Mesendoderm (in vitro differentiated cells): ENCODE data around the gene RETREG3.
A peak's percentile ranks its signal among the peaks of the same experiment; 100 is the strongest.

ENCODE experiments used
- DNase-seq: peaks from one replicate; pipeline ENCODE4 v3.0.0; 2013
- H2AK5ac ChIP-seq: 2 replicates; pipeline ENCODE4 v1.6.1; 2013; ENCODE audit warnings: low read length, inconsistent platforms
- H2BK120ac ChIP-seq: 2 replicates; pipeline ENCODE4 v1.6.1; 2013; ENCODE audit warnings: low read depth, mild to moderate bottlenecking, low read length, moderate library complexity, mixed read lengths
- H2BK15ac ChIP-seq: replicated peaks from 2 replicates; pipeline ENCODE4 v1.6.1; 2013; ENCODE audit warnings: low read depth, mild to moderate bottlenecking, moderate library complexity
- H2BK5ac ChIP-seq: 2 replicates; pipeline ENCODE4 v1.6.1; 2013; ENCODE audit warnings: low read length, inconsistent platforms
- H3K18ac ChIP-seq: 2 replicates; pipeline ENCODE4 v1.6.1; 2013; ENCODE audit warnings: mild to moderate bottlenecking, low read length, mixed read lengths
- H3K23ac ChIP-seq: one replicate; pipeline ENCODE4 v1.6.1; 2013; ENCODE audit warnings: low read length
- H3K27ac ChIP-seq: 2 replicates; pipeline ENCODE4 v1.5.1; 2013; ENCODE audit warnings: low read depth, mild to moderate bottlenecking, inconsistent platforms, low read length, moderate library complexity
- H3K27me3 ChIP-seq: 2 replicates; pipeline ENCODE4 v1.6.1; 2013; ENCODE audit warnings: low read length, control low read depth, mild to moderate bottlenecking, inconsistent platforms; ENCODE audit not compliant: insufficient read depth, poor library complexity
- H3K36me3 ChIP-seq: 2 replicates; pipeline ENCODE4 v1.6.1; 2013; ENCODE audit warnings: low read length, inconsistent platforms; ENCODE audit not compliant: control insufficient read depth, insufficient read depth
- H3K4ac ChIP-seq: one replicate; pipeline ENCODE4 v1.6.1; 2013; ENCODE audit warnings: low read depth, mild to moderate bottlenecking, low read length, moderate library complexity
- H3K4me1 ChIP-seq: 2 replicates; pipeline ENCODE4 v1.6.1; 2013; ENCODE audit warnings: low read depth, low read length, inconsistent platforms; ENCODE audit not compliant: control insufficient read depth
- H3K4me2 ChIP-seq: 2 replicates; pipeline ENCODE4 v1.6.1; 2013; ENCODE audit warnings: low read length
- H3K4me3 ChIP-seq: 2 replicates; pipeline ENCODE4 v1.5.1; 2013; ENCODE audit warnings: mild to moderate bottlenecking, low read length
- H3K56ac ChIP-seq: one replicate; pipeline ENCODE4 v1.6.1; 2013; ENCODE audit warnings: low read length
- H3K79me1 ChIP-seq: 2 replicates; pipeline ENCODE4 v1.6.1; 2013; ENCODE audit warnings: low read length, inconsistent platforms
- H3K79me2 ChIP-seq: 2 replicates; pipeline ENCODE4 v1.6.1; 2013; ENCODE audit warnings: mild to moderate bottlenecking, low read length; ENCODE audit not compliant: control insufficient read depth, insufficient read depth
- H3K9ac ChIP-seq: 2 replicates; pipeline ENCODE4 v1.6.1; 2013; ENCODE audit warnings: low read length, inconsistent platforms
- H4K5ac ChIP-seq: one replicate; pipeline ENCODE4 v1.6.1; 2013; ENCODE audit warnings: low read length
- H4K8ac ChIP-seq: one replicate; pipeline ENCODE4 v1.6.1; 2013; ENCODE audit warnings: low read depth, mild to moderate bottlenecking, control low read depth, low read length, moderate library complexity
- WGBS: extraction: QIAGEN DNeasy Blood & Tissue Kit; methylation state at CpG from one replicate; pipeline ENCODE4 v1.1.7; 2013; ENCODE audit warnings: low lambda C conversion rate, missing lambda C conversion rate; ENCODE audit not compliant: insufficient coverage; ENCODE audit errors: extremely low coverage; 5-methylcytosine and 5-hydroxymethylcytosine counted together

RETREG3 gene

DNA sequence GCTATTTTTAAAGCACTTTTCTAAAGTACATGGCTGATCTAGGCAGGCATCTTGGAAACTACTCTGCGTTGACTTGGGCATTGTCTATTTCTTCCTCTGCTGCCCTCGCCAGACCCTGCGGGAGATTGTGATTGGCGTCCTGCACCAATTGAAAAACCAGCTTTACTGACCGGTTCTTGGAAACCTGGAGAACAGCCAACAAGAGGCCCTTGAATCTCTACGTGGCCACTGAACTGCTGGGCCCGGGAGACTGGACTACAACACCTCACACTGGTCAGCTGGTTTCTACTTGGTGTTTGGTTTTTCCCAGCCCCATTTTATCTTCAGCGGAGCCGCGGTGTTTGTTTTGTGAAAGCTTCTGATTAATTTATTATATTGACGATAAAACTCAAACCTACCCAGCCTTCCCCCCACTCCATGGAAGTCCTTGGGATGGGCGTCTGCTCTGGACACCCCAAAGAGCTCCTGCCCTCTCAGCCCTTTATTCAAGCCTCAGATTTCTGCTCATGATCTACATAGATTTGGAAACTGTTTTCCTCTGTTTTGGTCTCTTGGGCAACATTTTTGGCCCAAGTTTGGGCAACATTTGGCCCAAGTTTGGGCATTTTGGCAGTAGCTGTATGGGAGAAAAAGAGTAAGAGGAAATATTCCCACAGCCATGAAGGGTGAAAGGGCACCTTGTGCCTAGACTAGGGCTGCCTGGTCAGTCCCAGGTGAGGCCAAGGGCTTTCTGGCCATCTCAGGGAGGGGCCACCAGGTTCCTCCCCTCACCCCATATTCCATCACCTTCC is 37.5 kb downstream of the RETREG3 start:
- no peak overlapping the region for H3K18ac ChIP-seq
- H3K4me1 ChIP-seq, result no peaks in the 10 kb centered on the region
- H3K27me3 ChIP-seq, result no peaks in the 10 kb centered on the region
- no peak overlapping the region for H3K4me3 ChIP-seq
- no peak overlapping the region for H2BK120ac ChIP-seq
- H3K27ac ChIP-seq, result no peak overlapping the region
- H3K36me3 ChIP-seq, result peaks cover 30% of the 10 kb centered on the region
- WGBS, result no CpG with 5 or more reads among the region's 12 CpGs
- peaks cover 16% of the 10 kb centered on the region for H3K79me2 ChIP-seq
- H3K4ac ChIP-seq, result no peak overlapping the region
- H3K23ac ChIP-seq, result no peak overlapping the region
- H2BK5ac ChIP-seq, result no peak overlapping the region
- no peak overlapping the region for H3K9ac ChIP-seq
- no peak overlapping the region for H3K4me2 ChIP-seq
- DNase-seq, result no peak
- no peak overlapping the region for H3K56ac ChIP-seq
- H4K5ac ChIP-seq, result no peak overlapping the region
- peaks cover 14% of the 10 kb centered on the region for H3K79me1 ChIP-seq
- no peak overlapping the region for H2AK5ac ChIP-seq
- no peak overlapping the region for H2BK15ac ChIP-seq
- H4K8ac ChIP-seq, result no peak overlapping the region

DNA sequence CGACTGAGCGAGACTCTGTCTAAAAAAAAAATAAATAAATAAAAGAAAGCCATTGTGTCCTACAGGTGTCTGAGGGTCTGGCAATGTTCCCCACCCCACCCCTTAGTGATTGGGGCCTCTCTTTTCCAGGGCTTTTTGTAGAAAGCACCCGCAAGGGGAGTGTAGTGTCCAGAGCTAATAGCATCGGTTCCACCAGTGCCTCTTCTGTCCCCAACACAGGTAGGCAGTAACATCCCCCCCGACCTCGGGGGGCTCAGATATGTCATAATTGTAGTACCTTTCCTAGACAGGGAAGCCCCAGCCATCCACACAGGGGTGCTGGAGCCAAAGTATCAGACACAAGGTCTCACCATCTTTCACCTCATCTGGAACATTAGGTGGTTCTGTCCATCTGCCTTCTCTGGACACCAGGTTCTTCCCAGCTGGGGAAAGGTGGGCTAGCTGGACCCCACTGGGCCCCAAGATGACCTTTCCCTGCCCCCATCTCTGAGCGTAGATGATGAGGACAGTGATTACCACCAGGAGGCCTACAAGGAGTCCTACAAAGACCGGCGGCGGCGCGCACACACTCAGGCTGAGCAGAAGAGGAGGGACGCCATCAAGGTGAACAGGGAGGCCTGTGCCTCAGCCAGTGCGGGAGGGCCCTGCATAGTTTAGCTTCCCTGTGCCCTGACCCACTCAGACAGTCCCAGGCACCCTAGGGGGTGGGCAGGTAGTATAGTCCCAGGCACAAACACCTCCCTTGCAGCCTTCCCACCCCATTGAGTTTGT is 40.6 kb downstream of the RETREG3 start:
- no CpG with 5 or more reads among the region's 14 CpGs for WGBS
- DNase-seq, result no peak
- Histone ChIP-seq H3K56ac (peak overlapping the region; percentile 38), H3K4ac (no peak overlapping the region), H3K4me3 (no peak overlapping the region), H3K18ac (no peak overlapping the region), H2BK5ac (no peak overlapping the region), H3K4me1 (no peaks in the 10 kb centered on the region), H4K8ac (no peak overlapping the region), H3K4me2 (no peak overlapping the region), H2BK15ac (no peak overlapping the region), H3K9ac (no peak overlapping the region), H3K36me3 (peaks cover 30% of the 10 kb centered on the region), H3K79me1 (peaks cover 17% of the 10 kb centered on the region), H3K27me3 (no peaks in the 10 kb centered on the region), H3K27ac (no peak overlapping the region), H4K5ac (no peak overlapping the region), H3K23ac (no peak overlapping the region), H3K79me2 (peaks cover 12% of the 10 kb centered on the region), H2AK5ac (no peak overlapping the region), H2BK120ac (no peak overlapping the region)

DNA sequence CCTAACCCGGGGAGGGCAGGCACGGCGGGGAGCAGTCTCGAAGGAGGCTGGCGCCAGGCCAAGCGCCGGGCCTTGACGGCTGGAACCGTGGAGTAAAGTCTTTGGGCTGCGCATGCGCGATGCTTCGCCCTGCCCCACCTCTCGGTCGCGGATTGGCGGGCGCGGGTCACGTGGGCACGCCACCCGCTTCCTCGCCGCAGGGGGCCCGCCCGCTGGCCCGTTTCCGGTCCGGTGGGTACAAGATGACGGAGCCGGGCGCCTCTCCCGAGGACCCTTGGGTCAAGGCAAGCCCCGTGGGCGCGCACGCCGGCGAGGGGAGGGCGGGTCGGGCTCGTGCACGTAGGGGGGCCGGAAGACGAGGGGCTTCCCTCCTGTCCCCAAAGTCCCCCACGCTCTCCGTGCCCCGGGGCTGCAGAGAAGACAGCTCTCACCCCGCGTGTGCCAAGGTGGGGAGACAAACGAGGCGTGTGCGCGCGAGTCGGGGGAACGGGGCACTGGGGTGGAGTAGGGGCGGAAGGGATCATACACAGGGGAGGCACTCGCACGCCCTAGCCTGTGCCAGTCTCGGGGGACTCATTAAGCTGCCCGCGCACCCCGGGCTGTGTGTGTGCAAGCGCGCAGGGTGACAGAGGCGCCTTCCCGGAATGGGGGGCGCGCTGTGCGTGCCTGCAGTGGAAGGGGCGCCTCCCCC is 42.1 kb downstream of the RETREG3 start, which contains the start of gene MLX:
TSS of gene MLX (plus strand) at position 218 of the 691 bp plus-strand sequence. CDS start at position 243, 25 bp downstream.
- H3K27me3 ChIP-seq, result no peaks in the 10 kb centered on the region
- peaks cover 19% of the 10 kb centered on the region for H3K36me3 ChIP-seq
- H4K5ac ChIP-seq, result no peak within 1 kb of the TSS
- peaks cover 8% of the 10 kb centered on the region for H3K4me1 ChIP-seq
- H3K4me2 ChIP-seq, result peak within 1 kb of the TSS; percentile 92
- peak within 1 kb of the TSS; percentile 97 for H3K56ac ChIP-seq
- H3K4ac ChIP-seq, result peak within 1 kb of the TSS; percentile 86
- peak within 1 kb of the TSS; percentile 76 for H3K27ac ChIP-seq
- peak within 1 kb of the TSS; percentile 59 for H2BK5ac ChIP-seq
- H4K8ac ChIP-seq, result peak within 1 kb of the TSS; percentile 82
- peak; percentile 94 for DNase-seq
- WGBS, result no CpG with 5 or more reads among the region's 72 CpGs
- H2AK5ac ChIP-seq, result peak within 1 kb of the TSS; percentile 84
- H3K79me1 ChIP-seq, result peaks cover 25% of the 10 kb centered on the region
- peaks cover 25% of the 10 kb centered on the region for H3K79me2 ChIP-seq
- peak within 1 kb of the TSS; percentile 99 for H3K9ac ChIP-seq
- H2BK120ac ChIP-seq, result no peak within 1 kb of the TSS
- peak within 1 kb of the TSS; percentile 97 for H3K23ac ChIP-seq
- H3K4me3 ChIP-seq, result peak within 1 kb of the TSS; percentile 92
- H2BK15ac ChIP-seq, result no peak within 1 kb of the TSS
- peak within 1 kb of the TSS; percentile 78 for H3K18ac ChIP-seq

DNA sequence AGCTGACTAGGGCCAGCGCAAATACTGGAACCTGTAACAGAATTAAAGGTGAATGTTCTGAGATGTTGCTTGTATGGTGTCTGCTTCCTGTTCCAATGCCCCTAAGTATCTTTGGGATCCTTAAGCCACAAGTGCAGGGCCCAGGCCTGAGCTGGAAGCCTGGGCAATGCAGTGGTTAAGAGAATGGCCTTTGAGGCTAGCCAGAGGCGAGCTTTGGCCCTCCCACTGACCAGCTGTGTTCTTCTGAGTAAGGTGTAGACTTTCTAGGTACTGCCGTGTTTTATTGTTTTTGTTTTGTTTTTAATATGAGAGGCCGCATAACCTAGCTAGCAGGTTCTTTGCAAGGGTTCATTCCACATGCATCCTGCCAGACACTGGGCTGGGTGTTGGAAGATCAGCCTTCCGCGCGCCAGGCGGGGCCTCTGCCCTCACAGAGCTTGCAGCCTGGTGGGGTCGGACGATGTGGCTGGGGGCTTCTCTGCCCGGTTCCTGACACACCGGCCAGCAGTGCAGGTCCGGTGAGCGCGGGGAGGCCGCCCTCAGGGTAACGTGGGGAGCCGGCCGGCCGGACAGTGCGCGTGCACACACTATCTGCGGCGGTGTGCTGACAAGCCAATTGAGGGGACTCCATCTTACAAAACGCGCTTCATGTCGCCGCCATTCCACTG is 42.8 kb downstream of the RETREG3 start:
- H3K56ac ChIP-seq, result peak overlapping the region; percentile 88
- WGBS, result no CpG with 5 or more reads among the region's 28 CpGs
- no peak overlapping the region for H2BK15ac ChIP-seq
- peak overlapping the region; percentile 6 for H2BK5ac ChIP-seq
- no peak for DNase-seq
- peak overlapping the region; percentile 82 for H4K8ac ChIP-seq
- peak overlapping the region; percentile 76 for H3K27ac ChIP-seq
- peak overlapping the region; percentile 44 for H3K4ac ChIP-seq
- peak overlapping the region; percentile 21 for H3K4me2 ChIP-seq
- no peak overlapping the region for H3K4me3 ChIP-seq
- H3K18ac ChIP-seq, result no peak overlapping the region
- no peak overlapping the region for H2BK120ac ChIP-seq
- peak overlapping the region; percentile 69 for H3K9ac ChIP-seq
- H4K5ac ChIP-seq, result no peak overlapping the region
- H3K4me1 ChIP-seq, result peaks cover 8% of the 10 kb centered on the region
- peaks cover 25% of the 10 kb centered on the region for H3K79me2 ChIP-seq
- peaks cover 15% of the 10 kb centered on the region for H3K36me3 ChIP-seq
- H3K27me3 ChIP-seq, result no peaks in the 10 kb centered on the region
- no peak overlapping the region for H2AK5ac ChIP-seq
- H3K79me1 ChIP-seq, result peaks cover 25% of the 10 kb centered on the region
- H3K23ac ChIP-seq, result peak overlapping the region; percentile 15

DNA sequence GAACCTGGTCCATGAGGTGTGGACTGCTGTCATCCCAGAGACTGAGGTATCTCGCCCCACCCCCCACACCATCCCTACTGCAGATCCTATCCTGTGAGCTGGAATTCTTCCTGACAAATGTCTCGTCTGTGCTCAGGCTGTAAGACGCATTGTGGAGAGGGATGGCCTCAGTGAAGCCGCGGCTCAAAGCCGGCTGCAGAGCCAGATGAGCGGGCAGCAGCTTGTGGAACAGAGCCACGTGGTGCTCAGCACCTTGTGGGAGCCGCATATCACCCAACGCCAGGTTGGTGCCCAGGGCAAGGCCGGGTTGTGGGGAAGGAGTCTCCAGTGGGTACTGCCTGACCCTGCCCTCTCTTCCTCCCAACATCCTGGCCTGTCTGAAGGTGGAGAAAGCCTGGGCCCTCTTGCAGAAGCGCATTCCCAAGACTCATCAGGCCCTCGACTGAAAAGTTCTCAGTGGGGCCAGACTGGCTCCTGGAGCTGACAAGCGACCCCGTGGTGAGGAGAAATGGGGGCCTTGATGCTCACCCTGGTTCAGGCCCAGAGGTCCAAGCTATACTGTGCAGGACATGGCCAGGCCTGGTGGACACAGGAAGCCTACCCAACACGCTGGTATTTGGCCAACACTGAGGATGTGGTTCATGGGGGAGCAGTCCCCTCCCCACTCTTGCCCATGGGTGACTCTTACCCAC is 43.5 kb downstream of the RETREG3 start:
- Histone ChIP-seq H3K56ac (peak overlapping the region; percentile 25), H2BK120ac (no peak overlapping the region), H3K79me1 (peaks cover 25% of the 10 kb centered on the region), H2BK15ac (no peak overlapping the region), H2AK5ac (no peak overlapping the region), H3K27me3 (no peaks in the 10 kb centered on the region), H2BK5ac (no peak overlapping the region), H3K23ac (no peak overlapping the region), H3K79me2 (peaks cover 25% of the 10 kb centered on the region), H4K8ac (no peak overlapping the region), H3K27ac (no peak overlapping the region), H3K18ac (no peak overlapping the region), H3K4ac (no peak overlapping the region), H4K5ac (no peak overlapping the region), H3K9ac (no peak overlapping the region), H3K4me3 (no peak overlapping the region), H3K4me2 (no peak overlapping the region), H3K36me3 (peaks cover 14% of the 10 kb centered on the region), H3K4me1 (peaks cover 8% of the 10 kb centered on the region)
- no peak for DNase-seq
- WGBS, result no CpG with 5 or more reads among the region's 16 CpGs
